GM18909 (cell line): Measurements from ENCODE around the gene PRKG1.
A peak's percentile ranks its signal among the peaks of the same experiment; 100 is the strongest.

Experiments
- ATAC-seq: cut with Tn5 transposase; IDR thresholded peaks from one replicate; pipeline ENCODE4 v1.9.1; 2021; ENCODE audit warnings: mild to moderate bottlenecking; ENCODE audit not compliant: unreplicated experiment, poor library complexity

Gene PRKG1

GRCh38 chr10:51617576-51618235 lies 543.4 kb downstream of the PRKG1 start:
- no peak for ATAC-seq

GRCh38 chr10:51619365-51619764 lies 545.1 kb downstream of the PRKG1 start:
- no peak for ATAC-seq

GRCh38 chr10:51620131-51620530 lies 545.8 kb downstream of the PRKG1 start:
- peak; percentile 69 for ATAC-seq

GRCh38 chr10:51624013-51624412 lies 549.7 kb downstream of the PRKG1 start:
- ATAC-seq, result no peak

GRCh38 chr10:51629934-51630639 lies 555.8 kb downstream of the PRKG1 start:
- no peak for ATAC-seq

- ATAC-seq, result no peak
Observed at GRCh38 chr10:51630640-51631005, 556.3 kb downstream of the PRKG1 start.

- ATAC-seq, result no peak
Observed at GRCh38 chr10:51635436-51635835, 561.1 kb downstream of the PRKG1 start.

GRCh38 chr10:51638211-51638610 lies 563.9 kb downstream of the PRKG1 start:
- ATAC-seq, result no peak

- no peak for ATAC-seq
Observed at GRCh38 chr10:51638737-51639136, 564.5 kb downstream of the PRKG1 start.

- no peak for ATAC-seq
Observed at GRCh38 chr10:51640120-51640819, 566.0 kb downstream of the PRKG1 start.

- ATAC-seq, result no peak
Observed at GRCh38 chr10:51642581-51642980, 568.3 kb downstream of the PRKG1 start.

GRCh38 chr10:51643734-51644133 lies 569.4 kb downstream of the PRKG1 start:
- ATAC-seq, result no peak

- no peak for ATAC-seq
Observed at GRCh38 chr10:51649064-51649463, 574.8 kb downstream of the PRKG1 start.

- ATAC-seq, result no peak
Observed at GRCh38 chr10:51651063-51651462, 576.8 kb downstream of the PRKG1 start.

- ATAC-seq, result no peak
Observed at GRCh38 chr10:51653025-51653424, 578.7 kb downstream of the PRKG1 start.

GRCh38 chr10:51654918-51655317 lies 580.6 kb downstream of the PRKG1 start:
- no peak for ATAC-seq

- no peak for ATAC-seq
Observed at GRCh38 chr10:51656503-51656902, 582.2 kb downstream of the PRKG1 start.

- ATAC-seq, result no peak
Observed at GRCh38 chr10:51658000-51658399, 583.7 kb downstream of the PRKG1 start.

GRCh38 chr10:51659344-51659743 lies 585.1 kb downstream of the PRKG1 start:
- ATAC-seq, result no peak

GRCh38 chr10:51663086-51663485 lies 588.8 kb downstream of the PRKG1 start:
- no peak for ATAC-seq

GRCh38 chr10:51666456-51666855 lies 592.2 kb downstream of the PRKG1 start:
- ATAC-seq, result no peak
